ENCODE measurements around the gene NKD1.

The NKD1 gene

DNA sequence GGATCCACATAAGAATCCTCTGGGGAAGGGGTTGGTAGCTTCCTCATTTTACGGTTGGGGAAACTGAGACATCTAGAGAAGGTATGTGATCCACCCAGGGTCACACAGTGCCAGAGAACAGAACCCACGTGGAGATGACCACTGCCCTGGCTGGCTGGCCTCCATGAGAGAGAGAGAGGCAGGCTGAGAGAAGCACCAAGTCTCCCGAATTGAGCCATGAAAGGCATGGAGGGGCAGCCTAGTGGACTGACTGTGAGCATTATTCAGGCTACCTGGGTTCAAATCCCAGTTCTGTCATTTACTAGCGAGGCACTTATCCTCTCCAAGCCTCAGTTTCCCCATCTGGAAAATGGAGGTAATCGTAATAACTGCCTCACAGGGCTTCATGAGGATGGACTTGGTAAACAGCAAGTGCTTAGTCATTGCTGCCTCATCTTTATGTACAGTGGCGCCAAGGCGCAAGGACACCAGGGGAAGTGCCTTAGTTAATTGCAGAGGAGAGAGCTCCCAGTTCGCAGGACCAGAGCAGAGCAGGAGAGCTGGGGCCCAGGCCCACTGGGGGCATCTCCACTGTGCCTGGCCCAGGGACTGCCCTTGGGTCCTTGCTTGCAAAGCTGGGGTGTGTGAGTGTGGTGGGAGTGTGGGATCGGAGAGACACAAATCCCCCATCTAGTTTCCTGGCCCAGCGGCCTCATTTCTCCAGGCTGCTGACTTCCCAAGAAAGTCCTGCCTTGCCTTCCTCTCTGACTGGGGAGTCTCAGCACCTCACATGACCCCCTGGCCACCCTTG is 71.7 kb downstream of the NKD1 start:
- H3K36me3 ChIP-seq: no peaks in the 10 kb centered on the region
- no peaks in the 10 kb centered on the region for H3K27me3 ChIP-seq
- H3K9me3 ChIP-seq (replicated peaks in 1 of 11): no peaks in the 10 kb centered on the region
- H3K9ac ChIP-seq: no peak overlapping the region
- H3K4me2 ChIP-seq: peak overlapping the region in 8 of 11 experiments; percentile 22 to 98 (median 91); a peak in 9 of 22 replicates
- no peak overlapping the region for H3K4me3 ChIP-seq
- H4K20me1 ChIP-seq: no peaks in the 10 kb centered on the region
- no peak overlapping the region for H3K27ac ChIP-seq
- peaks cover 21 to 74% (median 59%) of the 10 kb centered on the region in 10 experiments for H3K4me1 ChIP-seq
- no peak for TF ChIP-seq Cebpa-rat (IDR thresholded peaks at IDR 0.05)

- Histone ChIP-seq H3K36me3 (no peaks in the 10 kb centered on the region), H3K4me3 (no peak overlapping the region), H3K27me3 (no peaks in the 10 kb centered on the region), H3K4me2 (no peak overlapping the region), H3K9ac (no peak overlapping the region), H4K20me1 (no peaks in the 10 kb centered on the region), H3K27ac (no peak overlapping the region), H3K4me1 (peaks cover 21 to 68% (median 53%) of the 10 kb centered on the region in 10 experiments), H3K9me3 (replicated peaks in 1 of 11) (no peaks in the 10 kb centered on the region)
- TF ChIP-seq Cebpa-rat (IDR thresholded peaks at IDR 0.05): no peak
These were observed 72.7 kb downstream of the NKD1 start for GRCh38 chr16:50620646-50621451.

DNA sequence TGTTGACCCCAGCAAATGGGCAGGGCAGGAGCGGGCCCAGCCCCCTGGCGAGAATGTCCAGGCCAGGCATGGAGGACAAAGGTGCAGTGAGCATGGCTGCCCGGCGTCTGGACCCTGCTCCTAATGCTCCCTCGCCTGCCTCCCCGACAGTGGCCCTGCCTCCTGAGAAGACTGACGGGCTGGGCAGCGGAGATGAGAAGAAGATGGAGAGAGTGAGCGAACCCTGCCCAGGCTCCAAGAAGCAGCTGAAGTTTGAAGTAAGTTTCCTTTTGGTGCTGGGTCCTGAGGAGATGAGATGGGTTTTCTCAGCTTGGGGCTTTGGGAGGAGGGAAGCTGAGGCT is 73.2 kb downstream of the NKD1 start:
- Histone ChIP-seq H4K20me1 (no peaks in the 10 kb centered on the region; a peak in 1 of 22 replicates), H3K9me3 (replicated peaks in 1 of 11) (no peaks in the 10 kb centered on the region), H3K27me3 (no peaks in the 10 kb centered on the region), H3K27ac (no peak overlapping the region), H3K4me1 (peaks cover 21 to 68% (median 53%) of the 10 kb centered on the region in 10 experiments), H3K4me2 (no peak overlapping the region), H3K36me3 (no peaks in the 10 kb centered on the region), H3K9ac (no peak overlapping the region), H3K4me3 (no peak overlapping the region)
- TF ChIP-seq Cebpa-rat (IDR thresholded peaks at IDR 0.05): no peak

DNA sequence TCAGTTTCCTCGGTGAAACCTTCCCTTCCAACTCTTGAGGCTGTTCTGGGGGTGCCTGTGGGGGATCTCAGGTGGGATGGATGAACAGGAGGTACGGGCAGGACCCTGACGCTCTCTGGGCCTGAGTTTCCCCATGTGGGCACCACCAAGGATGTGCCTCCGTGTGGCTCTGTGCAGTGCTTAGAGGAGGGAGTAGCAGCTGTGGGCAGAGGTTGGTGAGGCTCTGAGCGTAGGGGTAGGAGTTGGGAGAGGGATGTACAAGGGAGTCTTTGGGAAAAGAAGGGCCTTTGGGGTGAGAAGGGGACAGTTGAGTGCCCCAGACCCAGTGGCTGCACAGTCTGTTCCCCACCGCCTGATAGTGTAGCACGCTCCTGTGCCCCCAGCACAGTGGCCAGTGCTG is 73.8 kb downstream of the NKD1 start:
- Histone ChIP-seq H3K4me1 (peaks cover 19 to 68% (median 53%) of the 10 kb centered on the region in 10 experiments), H3K27me3 (no peaks in the 10 kb centered on the region), H3K9me3 (replicated peaks in 1 of 11) (no peaks in the 10 kb centered on the region), H3K36me3 (no peaks in the 10 kb centered on the region), H3K9ac (no peak overlapping the region), H3K4me2 (no peak overlapping the region), H3K4me3 (no peak overlapping the region), H3K27ac (no peak overlapping the region), H4K20me1 (no peaks in the 10 kb centered on the region; a peak in 1 of 22 replicates)
- TF ChIP-seq Cebpa-rat (IDR thresholded peaks at IDR 0.05): no peak

DNA sequence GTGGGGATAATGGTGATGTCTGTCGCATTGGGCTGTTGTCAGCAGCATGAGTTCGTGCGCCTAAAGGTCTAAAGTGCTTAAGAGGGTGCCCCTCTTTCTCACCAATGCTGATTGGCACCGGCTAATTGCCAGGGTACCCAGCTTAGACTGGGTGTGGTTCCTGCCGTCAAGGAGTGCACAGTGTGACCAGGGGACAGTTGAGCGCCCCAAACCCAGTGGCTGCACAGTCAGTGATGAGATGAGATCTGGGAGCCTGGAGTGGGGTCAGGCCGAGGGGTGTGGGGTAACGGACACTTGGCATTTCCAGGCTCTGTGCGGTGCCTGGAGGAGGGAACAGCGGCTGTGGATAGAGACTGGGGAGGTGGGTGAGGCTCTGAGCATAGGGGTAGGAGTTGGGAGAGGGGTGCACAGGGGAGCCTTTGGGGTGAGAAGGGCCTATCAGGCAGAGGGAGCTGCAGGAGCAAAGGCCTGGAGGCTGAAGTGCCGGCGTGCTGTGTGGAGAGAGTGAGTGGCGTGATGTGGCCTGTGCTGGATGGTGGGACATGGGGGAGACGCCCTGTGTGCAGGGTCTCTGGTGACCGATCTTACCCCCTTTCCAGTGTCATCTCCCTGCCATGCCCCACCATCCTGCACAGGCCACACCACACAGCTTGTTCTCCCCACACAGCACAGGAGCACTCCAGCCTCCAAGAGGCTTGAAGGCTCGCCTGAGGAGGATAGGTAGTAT is 74.6 kb downstream of the NKD1 start:
- Histone ChIP-seq H3K9me3 (replicated peaks in 1 of 11) (no peaks in the 10 kb centered on the region), H3K4me1 (peaks cover 19 to 68% (median 53%) of the 10 kb centered on the region in 10 experiments; a peak in 19 of 20 replicates), H3K4me3 (no peak overlapping the region), H3K36me3 (no peaks in the 10 kb centered on the region), H4K20me1 (no peaks in the 10 kb centered on the region; a peak in 1 of 22 replicates), H3K27me3 (no peaks in the 10 kb centered on the region), H3K9ac (no peak overlapping the region), H3K4me2 (no peak overlapping the region), H3K27ac (no peak overlapping the region)
- no peak for TF ChIP-seq Cebpa-rat (IDR thresholded peaks at IDR 0.05)

DNA sequence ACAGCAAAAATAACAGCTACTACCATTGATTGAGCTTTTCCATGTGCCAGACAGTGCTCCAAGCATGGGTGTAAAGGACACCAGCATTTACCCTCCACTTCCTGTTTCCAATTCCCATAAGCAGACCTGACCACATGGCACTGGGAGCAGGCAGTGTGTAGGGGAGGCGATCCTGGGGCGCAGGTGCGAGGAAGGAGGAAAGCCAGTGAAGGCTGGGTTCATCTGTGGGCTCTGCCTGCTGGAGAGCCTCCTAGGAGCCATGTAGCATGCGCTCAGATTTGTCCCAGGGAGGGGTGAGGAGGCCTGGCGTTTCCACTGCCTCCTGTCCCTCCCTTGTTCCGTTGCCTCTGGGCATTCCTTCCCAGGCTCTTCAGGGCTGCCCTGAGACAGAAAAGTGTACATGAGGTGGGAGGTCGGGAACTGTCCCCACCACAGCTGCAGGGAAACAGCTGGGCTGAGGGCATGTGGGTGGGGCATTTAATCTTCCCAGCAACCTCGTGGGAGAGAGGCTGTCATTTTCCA is 76.3 kb downstream of the NKD1 start:
- Histone ChIP-seq H3K36me3 (no peaks in the 10 kb centered on the region), H3K27ac (no peak overlapping the region), H3K4me2 (peak overlapping the region in 8 of 11 experiments; percentile 9 to 54 (median 34); a peak in 9 of 22 replicates)

DNA sequence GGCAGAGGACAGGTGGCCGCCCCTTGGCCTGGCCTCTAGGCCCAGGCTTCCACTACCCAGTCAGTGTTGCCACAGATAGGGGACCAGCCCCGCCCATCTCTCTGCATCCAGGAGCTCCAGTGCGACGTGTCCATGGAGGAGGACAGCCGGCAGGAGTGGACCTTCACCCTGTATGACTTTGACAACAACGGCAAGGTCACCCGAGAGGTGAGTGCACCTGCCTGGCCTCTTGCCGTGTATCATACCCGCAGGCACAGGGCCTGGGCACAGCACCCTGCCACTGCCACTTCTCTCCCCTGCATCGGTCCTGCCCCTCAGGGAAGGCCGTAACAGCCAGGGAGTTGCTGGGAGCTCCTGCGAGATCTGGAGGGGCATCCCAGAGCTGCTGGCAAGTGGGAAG is 77.2 kb downstream of the NKD1 start:
- Histone ChIP-seq H3K9ac (no peak overlapping the region), H3K27me3 (no peaks in the 10 kb centered on the region), H3K36me3 (no peaks in the 10 kb centered on the region), H3K4me2 (no peak overlapping the region; a peak in 1 of 22 replicates), H3K4me1 (peaks cover 17 to 45% (median 33%) of the 10 kb centered on the region in 10 experiments; a peak in 19 of 20 replicates), H3K9me3 (replicated peaks in 1 of 11) (no peaks in the 10 kb centered on the region), H3K4me3 (no peak overlapping the region), H3K27ac (no peak overlapping the region), H4K20me1 (no peaks in the 10 kb centered on the region; a peak in 1 of 22 replicates)
- no peak for TF ChIP-seq Cebpa-rat (IDR thresholded peaks at IDR 0.05)

More for the DNA sequence above, 76.3 kb downstream of the NKD1 start:
- no peak for TF ChIP-seq Cebpa-rat (IDR thresholded peaks at IDR 0.05)
- H3K9me3 ChIP-seq (replicated peaks in 1 of 11): no peaks in the 10 kb centered on the region
- no peak overlapping the region for H3K4me3 ChIP-seq
- H3K9ac ChIP-seq: no peak overlapping the region
- H3K27me3 ChIP-seq: no peaks in the 10 kb centered on the region
- H3K4me1 ChIP-seq: peaks cover 17 to 53% (median 38%) of the 10 kb centered on the region in 10 experiments; a peak in 19 of 20 replicates
- no peaks in the 10 kb centered on the region; a peak in 1 of 22 replicates for H4K20me1 ChIP-seq

DNA sequence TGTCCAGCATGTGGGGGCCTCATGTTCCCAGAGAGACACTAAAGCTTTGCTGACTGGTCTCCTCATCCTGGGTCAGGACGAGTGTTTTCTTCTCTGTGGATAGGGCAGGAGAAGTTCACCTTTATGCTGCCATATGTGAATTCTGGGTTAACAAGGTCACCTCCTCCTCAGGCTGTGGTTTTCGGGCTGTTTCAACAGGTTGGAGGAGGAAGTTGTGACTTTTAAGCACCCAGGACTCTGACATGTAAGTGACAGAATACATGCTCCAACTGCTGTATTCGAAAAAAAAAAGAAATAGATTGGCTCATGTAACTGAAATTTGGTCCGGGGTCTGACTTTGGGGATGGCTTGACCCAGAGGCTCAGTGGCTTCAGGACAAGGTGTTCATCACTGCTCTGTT is 78.7 kb downstream of the NKD1 start:
- Histone ChIP-seq H3K36me3 (no peaks in the 10 kb centered on the region), H3K9me3 (replicated peaks in 1 of 11) (no peaks in the 10 kb centered on the region), H3K9ac (peak overlapping the region in 2 of 11 experiments; percentile 1 to 4; a peak in 1 of 22 replicates), H3K4me3 (no peak overlapping the region), H3K27me3 (no peaks in the 10 kb centered on the region), H4K20me1 (no peaks in the 10 kb centered on the region; a peak in 1 of 22 replicates), H3K27ac (0 out of 22 replicates have a peak overlapping the region, but pooled peaks of 1 of the 11 experiments have one; percentile 5), H3K4me1 (peaks cover 17 to 40% (median 33%) of the 10 kb centered on the region in 10 experiments; a peak in 19 of 20 replicates), H3K4me2 (peak overlapping the region; percentile 38 to 76 (median 54))
- no peak for TF ChIP-seq Cebpa-rat (IDR thresholded peaks at IDR 0.05)
